ENCODE measurements around the gene POFUT1.

POFUT1 gene

GRCh38 chr20:32230707-32231106 is 23.0 kb downstream of the POFUT1 start:
- peaks cover 19% of the 10 kb centered on the region for H3K4me1 Mint-ChIP-seq (ENCODE audit: low read depth)
- no peak overlapping the region for H3K4me3 Mint-ChIP-seq
- no peaks in the 10 kb centered on the region for H3K9me3 Mint-ChIP-seq
- DNase-seq (ENCODE audit: low spot score), result no peak
- H3K27ac Mint-ChIP-seq, result peak overlapping the region; percentile 86
- peaks cover 55% of the 10 kb centered on the region for H3K36me3 Mint-ChIP-seq (ENCODE audit: low read depth)
- no peaks in the 10 kb centered on the region for H3K27me3 Mint-ChIP-seq (ENCODE audit: low read depth)

DNA sequence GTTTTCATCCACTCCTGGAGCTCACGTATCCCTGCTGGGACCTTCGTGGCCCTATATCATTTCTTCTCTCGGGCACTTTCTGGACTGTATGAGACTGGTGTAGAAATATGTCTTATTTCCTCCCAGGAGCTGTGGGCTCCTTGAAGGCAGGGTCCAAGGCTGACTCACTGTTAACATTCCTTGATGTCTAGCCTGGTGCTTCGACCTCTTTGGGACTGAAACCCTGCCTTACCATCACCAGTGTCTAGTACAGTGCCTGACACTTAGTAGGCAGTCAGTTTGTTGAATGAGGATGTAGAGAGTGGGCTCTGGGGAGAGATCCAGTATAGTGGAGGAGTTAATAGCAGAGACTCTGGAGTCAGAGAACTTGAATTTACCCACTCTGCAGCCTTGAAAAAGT is 23.6 kb downstream of the POFUT1 start:
- H3K27ac Mint-ChIP-seq, result peak overlapping the region; percentile 86
- peaks cover 17% of the 10 kb centered on the region for H3K4me1 Mint-ChIP-seq (ENCODE audit: low read depth)
- H3K4me3 Mint-ChIP-seq, result no peak overlapping the region
- no peak for DNase-seq (ENCODE audit: low spot score)
- peaks cover 53% of the 10 kb centered on the region for H3K36me3 Mint-ChIP-seq (ENCODE audit: low read depth)
- H3K27me3 Mint-ChIP-seq (ENCODE audit: low read depth), result no peaks in the 10 kb centered on the region
- H3K9me3 Mint-ChIP-seq, result no peaks in the 10 kb centered on the region

GRCh38 chr20:32231847-32232246 is 24.2 kb downstream of the POFUT1 start:
- H3K4me1 Mint-ChIP-seq (ENCODE audit: low read depth), result peaks cover 17% of the 10 kb centered on the region
- H3K27me3 Mint-ChIP-seq (ENCODE audit: low read depth), result no peaks in the 10 kb centered on the region
- peaks cover 53% of the 10 kb centered on the region for H3K36me3 Mint-ChIP-seq (ENCODE audit: low read depth)
- peak overlapping the region; percentile 86 for H3K27ac Mint-ChIP-seq
- peak; percentile 50 for DNase-seq (ENCODE audit: low spot score)
- H3K9me3 Mint-ChIP-seq, result no peaks in the 10 kb centered on the region
- peak overlapping the region; percentile 61 for H3K4me3 Mint-ChIP-seq

GRCh38 chr20:32232326-32232886 is 24.7 kb downstream of the POFUT1 start:
- H3K4me3 Mint-ChIP-seq, result peak overlapping the region; percentile 61
- H3K36me3 Mint-ChIP-seq (ENCODE audit: low read depth), result peaks cover 53% of the 10 kb centered on the region
- no peaks in the 10 kb centered on the region for H3K9me3 Mint-ChIP-seq
- peaks cover 17% of the 10 kb centered on the region for H3K4me1 Mint-ChIP-seq (ENCODE audit: low read depth)
- no peak for DNase-seq (ENCODE audit: low spot score)
- H3K27me3 Mint-ChIP-seq (ENCODE audit: low read depth), result no peaks in the 10 kb centered on the region
- H3K27ac Mint-ChIP-seq, result peak overlapping the region; percentile 86

GRCh38 chr20:32233286-32233685 is 25.6 kb downstream of the POFUT1 start:
- no peaks in the 10 kb centered on the region for H3K27me3 Mint-ChIP-seq (ENCODE audit: low read depth)
- no peak for DNase-seq (ENCODE audit: low spot score)
- H3K4me3 Mint-ChIP-seq, result no peak overlapping the region
- H3K4me1 Mint-ChIP-seq (ENCODE audit: low read depth), result peaks cover 17% of the 10 kb centered on the region
- no peaks in the 10 kb centered on the region for H3K9me3 Mint-ChIP-seq
- H3K27ac Mint-ChIP-seq, result no peak overlapping the region
- H3K36me3 Mint-ChIP-seq (ENCODE audit: low read depth), result peaks cover 51% of the 10 kb centered on the region

GRCh38 chr20:32234135-32234808 is 26.6 kb downstream of the POFUT1 start:
- Mint-ChIP-seq H3K27ac (no peak overlapping the region), H3K9me3 (no peaks in the 10 kb centered on the region), H3K4me1 (ENCODE audit: low read depth) (peaks cover 17% of the 10 kb centered on the region), H3K27me3 (ENCODE audit: low read depth) (no peaks in the 10 kb centered on the region), H3K36me3 (ENCODE audit: low read depth) (peaks cover 43% of the 10 kb centered on the region), H3K4me3 (no peak overlapping the region)
- DNase-seq (ENCODE audit: low spot score), result no peak

DNA sequence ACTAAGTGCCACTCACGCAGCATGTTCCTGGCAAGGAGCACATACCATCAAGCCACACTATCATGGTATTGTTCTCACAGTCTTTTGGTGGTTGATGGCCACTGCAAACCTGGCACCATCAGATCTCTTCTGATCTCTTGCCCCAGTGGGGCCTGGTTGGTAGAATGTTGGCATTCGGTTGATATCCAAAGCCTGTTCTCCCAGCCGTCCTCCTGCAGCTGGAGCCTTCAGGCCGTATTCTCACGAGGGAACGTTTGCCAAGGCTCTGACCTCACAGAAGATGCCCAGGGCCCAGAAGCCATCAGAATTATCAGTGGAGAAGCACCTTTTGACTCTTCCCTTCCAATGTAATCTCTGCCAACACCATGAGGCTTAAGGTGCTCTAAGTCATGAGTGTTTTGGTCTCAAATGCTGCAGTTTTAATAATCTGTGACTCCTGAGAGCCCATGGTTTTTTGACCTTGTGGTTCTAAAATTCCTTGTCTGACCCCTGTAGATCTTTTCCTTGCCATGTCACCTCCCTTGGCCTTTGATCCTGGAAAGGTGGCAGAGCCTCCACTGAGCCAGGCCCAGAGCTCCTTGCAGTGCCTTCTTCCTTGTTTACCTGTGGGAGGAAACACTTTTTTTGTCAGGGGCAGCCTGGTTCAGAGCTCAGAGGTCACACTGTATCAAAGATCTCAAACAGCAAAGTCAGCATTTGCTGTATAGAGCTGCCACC is 27.8 kb downstream of the POFUT1 start:
- no peak overlapping the region for H3K27ac Mint-ChIP-seq
- H3K4me1 Mint-ChIP-seq (ENCODE audit: low read depth), result peaks cover 17% of the 10 kb centered on the region
- no peak for DNase-seq (ENCODE audit: low spot score)
- H3K4me3 Mint-ChIP-seq, result no peak overlapping the region
- H3K9me3 Mint-ChIP-seq, result no peaks in the 10 kb centered on the region
- no peaks in the 10 kb centered on the region for H3K27me3 Mint-ChIP-seq (ENCODE audit: low read depth)
- H3K36me3 Mint-ChIP-seq (ENCODE audit: low read depth), result peaks cover 41% of the 10 kb centered on the region

DNA sequence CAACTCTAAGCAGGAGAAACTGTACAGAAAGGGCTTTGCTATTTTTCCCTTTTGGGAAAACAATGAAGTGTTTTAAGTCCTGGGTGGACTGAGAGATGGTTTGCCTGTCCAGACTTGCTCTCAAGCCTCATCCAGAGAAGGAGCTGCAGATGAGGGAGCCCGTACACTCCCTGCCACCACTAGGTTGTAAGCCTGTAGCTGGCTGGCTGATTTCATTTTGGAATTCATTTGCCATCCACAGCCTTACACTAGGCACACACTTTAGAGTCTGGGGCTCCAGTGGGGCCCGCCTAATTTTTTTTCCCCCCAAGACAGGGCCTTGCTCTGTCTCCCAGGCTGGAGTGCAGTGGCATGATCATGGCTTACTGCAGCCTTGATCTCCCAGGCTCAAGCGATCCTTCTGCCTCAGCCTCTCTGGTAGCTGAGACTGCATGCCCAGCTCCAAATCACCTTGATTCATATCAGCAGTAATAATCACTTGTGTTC is 28.4 kb downstream of the POFUT1 start:
- peaks cover 35% of the 10 kb centered on the region for H3K36me3 Mint-ChIP-seq (ENCODE audit: low read depth)
- no peaks in the 10 kb centered on the region for H3K9me3 Mint-ChIP-seq
- H3K27me3 Mint-ChIP-seq (ENCODE audit: low read depth), result no peaks in the 10 kb centered on the region
- H3K4me1 Mint-ChIP-seq (ENCODE audit: low read depth), result peaks cover 17% of the 10 kb centered on the region
- no peak overlapping the region for H3K4me3 Mint-ChIP-seq
- no peak overlapping the region for H3K27ac Mint-ChIP-seq
- DNase-seq (ENCODE audit: low spot score), result no peak

DNA sequence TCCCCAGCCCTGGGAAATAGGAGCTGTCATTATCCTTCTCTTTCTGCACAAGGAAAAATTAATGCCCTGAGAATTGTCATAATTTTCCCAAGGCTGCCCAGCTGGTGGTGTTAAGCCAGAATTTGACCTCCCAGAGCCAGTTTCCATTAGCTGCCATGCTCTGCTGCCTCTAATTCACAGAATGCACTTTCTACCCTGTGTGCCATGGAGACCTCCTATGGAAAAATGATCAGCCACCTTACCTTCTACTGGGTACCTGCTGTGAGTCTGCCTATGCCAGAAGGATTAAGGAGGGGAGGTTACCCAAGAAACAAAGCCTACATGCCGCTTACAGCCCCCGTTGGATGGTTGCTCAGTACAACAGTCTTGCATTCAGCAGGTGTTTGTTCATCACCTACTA is 29.1 kb downstream of the POFUT1 start:
- Mint-ChIP-seq H3K9me3 (no peaks in the 10 kb centered on the region), H3K4me3 (no peak overlapping the region), H3K4me1 (ENCODE audit: low read depth) (peaks cover 11% of the 10 kb centered on the region), H3K27ac (no peak overlapping the region), H3K36me3 (ENCODE audit: low read depth) (peaks cover 28% of the 10 kb centered on the region), H3K27me3 (ENCODE audit: low read depth) (no peaks in the 10 kb centered on the region)
- DNase-seq (ENCODE audit: low spot score), result no peak

DNA sequence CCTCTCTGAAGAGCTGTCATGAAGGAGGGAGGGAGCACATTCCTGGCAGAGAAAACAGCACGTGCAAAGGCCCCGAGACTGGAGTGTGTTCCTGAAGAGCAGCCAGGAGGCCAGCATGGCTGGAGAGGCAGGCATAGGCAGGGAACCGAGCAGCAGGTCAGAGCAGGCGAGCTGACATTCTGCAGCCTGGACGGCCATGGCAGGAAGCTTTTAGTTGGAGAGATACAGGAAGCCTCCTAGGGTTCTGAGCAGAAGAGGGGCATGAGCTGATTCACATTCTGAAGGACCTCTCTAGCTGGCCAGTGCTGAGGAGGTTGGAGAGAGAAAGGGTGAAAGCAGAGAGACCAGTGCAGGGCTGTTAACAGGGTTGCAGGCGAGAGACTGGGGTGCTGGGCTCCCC is 29.7 kb downstream of the POFUT1 start:
- Mint-ChIP-seq H3K27ac (no peak overlapping the region), H3K36me3 (ENCODE audit: low read depth) (peaks cover 25% of the 10 kb centered on the region), H3K9me3 (no peaks in the 10 kb centered on the region), H3K27me3 (ENCODE audit: low read depth) (no peaks in the 10 kb centered on the region), H3K4me1 (ENCODE audit: low read depth) (peaks cover 8% of the 10 kb centered on the region), H3K4me3 (no peak overlapping the region)
- DNase-seq (ENCODE audit: low spot score), result no peak

- Mint-ChIP-seq H3K27ac (no peak overlapping the region), H3K4me1 (ENCODE audit: low read depth) (peaks cover 1% of the 10 kb centered on the region), H3K36me3 (ENCODE audit: low read depth) (peaks cover 15% of the 10 kb centered on the region), H3K4me3 (no peak overlapping the region), H3K27me3 (ENCODE audit: low read depth) (no peaks in the 10 kb centered on the region), H3K9me3 (no peaks in the 10 kb centered on the region)
- no peak for DNase-seq (ENCODE audit: low spot score)
Measured at GRCh38 chr20:32238483-32239425, 31.1 kb downstream of the POFUT1 start.

DNA sequence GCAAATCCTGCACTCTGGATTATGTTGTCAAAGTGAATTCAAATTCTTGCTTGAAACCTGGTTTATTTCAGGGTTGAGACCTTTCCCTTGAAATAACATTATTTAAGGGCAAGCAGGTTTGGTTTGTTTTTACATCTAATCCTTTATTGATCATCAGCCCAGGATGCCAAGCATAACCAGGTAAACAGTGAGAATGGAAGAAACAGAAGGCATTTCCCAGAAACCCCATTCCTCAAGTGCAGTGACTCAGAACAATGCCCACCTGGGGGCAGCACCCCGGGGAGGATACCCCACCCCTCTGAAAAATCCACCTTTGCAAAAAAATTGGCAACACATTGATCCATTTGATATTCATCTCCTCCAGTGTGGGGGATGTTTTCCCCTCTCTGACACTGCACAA is 32.5 kb downstream of the POFUT1 start:
- DNase-seq (ENCODE audit: low spot score), result no peak
- Mint-ChIP-seq H3K4me1 (ENCODE audit: low read depth) (peaks cover 1% of the 10 kb centered on the region), H3K27ac (no peak overlapping the region)

GRCh38 chr20:32241807-32242206 is 34.1 kb downstream of the POFUT1 start:
- Mint-ChIP-seq H3K9me3 (no peaks in the 10 kb centered on the region), H3K4me3 (no peak overlapping the region), H3K36me3 (ENCODE audit: low read depth) (no peaks in the 10 kb centered on the region), H3K27ac (no peak overlapping the region), H3K4me1 (ENCODE audit: low read depth) (no peaks in the 10 kb centered on the region), H3K27me3 (ENCODE audit: low read depth) (no peaks in the 10 kb centered on the region)
- no peak for DNase-seq (ENCODE audit: low spot score)

More for the DNA sequence above, 32.5 kb downstream of the POFUT1 start:
- no peaks in the 10 kb centered on the region for H3K27me3 Mint-ChIP-seq (ENCODE audit: low read depth)
- H3K9me3 Mint-ChIP-seq, result no peaks in the 10 kb centered on the region
- H3K4me3 Mint-ChIP-seq, result no peak overlapping the region
- peaks cover 6% of the 10 kb centered on the region for H3K36me3 Mint-ChIP-seq (ENCODE audit: low read depth)

Measured in T-helper 2 cell treated with Interferon-gamma antibody and Interleukin-4, amounts not matched to agents 5 μg/mL and 100 μg/mL, for 36 hours (primary cell).